ENCODE data around the gene ARHGEF7.
"Not testable (repeated sequence)": the region's sequence is repeated elsewhere in the genome, so short reads cannot be mapped to it uniquely, and the experiment has no call there.

ARHGEF7 gene

GRCh38 chr13:111115061-111115964, at the start of gene ARHGEF7:
Gene ARHGEF7, plus strand, starts transcription at chr13:111115310. Its CDS starts 217 bp downstream, at chr13:111115527.
- no peak for DNase-seq (ENCODE audit: low spot score)

GRCh38 chr13:111065698-111066097, 49.4 kb upstream of the ARHGEF7 start:
- DNase-seq (ENCODE audit: low spot score): no peak

GRCh38 chr13:111066544-111066943, 48.6 kb upstream of the ARHGEF7 start:
- DNase-seq (ENCODE audit: low spot score): peak; percentile 13

GRCh38 chr13:111068009-111068350, 47.1 kb upstream of the ARHGEF7 start:
- no peak for DNase-seq (ENCODE audit: low spot score)

GRCh38 chr13:111071120-111071519, 44.0 kb upstream of the ARHGEF7 start:
- DNase-seq (ENCODE audit: low spot score): not testable (repeated sequence)

- not testable (repeated sequence) for DNase-seq (ENCODE audit: low spot score)
These were observed 43.6 kb upstream of the ARHGEF7 start for GRCh38 chr13:111071526-111071925.

GRCh38 chr13:111074826-111075225, 40.3 kb upstream of the ARHGEF7 start:
- no peak for DNase-seq (ENCODE audit: low spot score)

GRCh38 chr13:111076155-111077013, 38.7 kb upstream of the ARHGEF7 start:
- DNase-seq (ENCODE audit: low spot score): no peak

- DNase-seq (ENCODE audit: low spot score): no peak
These were observed 35.7 kb upstream of the ARHGEF7 start for GRCh38 chr13:111079375-111079774.

- no peak for DNase-seq (ENCODE audit: low spot score)
These were observed 34.5 kb upstream of the ARHGEF7 start for GRCh38 chr13:111080642-111081041.

GRCh38 chr13:111082240-111082639, 32.9 kb upstream of the ARHGEF7 start:
- DNase-seq (ENCODE audit: low spot score): no peak

- not testable (repeated sequence) for DNase-seq (ENCODE audit: low spot score)
These were observed 32.3 kb upstream of the ARHGEF7 start for GRCh38 chr13:111082769-111083168.

GRCh38 chr13:111083693-111084092, 31.4 kb upstream of the ARHGEF7 start:
- not testable (repeated sequence) for DNase-seq (ENCODE audit: low spot score)

- no peak for DNase-seq (ENCODE audit: low spot score)
These were observed 24.9 kb upstream of the ARHGEF7 start for GRCh38 chr13:111090169-111090568.

- no peak for DNase-seq (ENCODE audit: low spot score)
These were observed 22.4 kb upstream of the ARHGEF7 start for GRCh38 chr13:111092685-111093084.

- DNase-seq (ENCODE audit: low spot score): no peak
These were observed 22.0 kb upstream of the ARHGEF7 start for GRCh38 chr13:111093136-111093535.

GRCh38 chr13:111093634-111094033, 21.5 kb upstream of the ARHGEF7 start:
- no peak for DNase-seq (ENCODE audit: low spot score)

- no peak for DNase-seq (ENCODE audit: low spot score)
These were observed 19.9 kb upstream of the ARHGEF7 start for GRCh38 chr13:111095031-111095840.

GRCh38 chr13:111095911-111096501, 19.1 kb upstream of the ARHGEF7 start:
- no peak for DNase-seq (ENCODE audit: low spot score)

- DNase-seq (ENCODE audit: low spot score): no peak
These were observed 15.8 kb upstream of the ARHGEF7 start for GRCh38 chr13:111099290-111099689.

- DNase-seq (ENCODE audit: low spot score): no peak
These were observed 5.1 kb upstream of the ARHGEF7 start for GRCh38 chr13:111110054-111110453.
